A673 (cell line): ENCODE results near the gene FAM50B.

Experiments
- CTCF ChIP-seq: fragments of 300-800, 200-600 bp; sonication (generic); conservative IDR thresholded peaks from 2 replicates; pipeline ENCODE4 v1.5.1; 2017; ENCODE audit warnings: low read depth, mild to moderate bottlenecking, antibody characterized with exemption, low read length, moderate library complexity, mixed read lengths
- EZH2 ChIP-seq: fragments of 200-600 bp; sonication (generic); IDR thresholded peaks from 2 replicates; pipeline ENCODE4 v1.6.1; 2017; ENCODE audit warnings: borderline replicate concordance, low read depth, mild to moderate bottlenecking, mixed read lengths, antibody characterized with exemption, low read length; ENCODE audit not compliant: poor library complexity, severe bottlenecking

GRCh38 chr6:3882866-3883265 lies 33.7 kb downstream of the FAM50B start:
- TF ChIP-seq CTCF (no peak), EZH2 (no peak)
